Hepatocyte (in vitro differentiated cells): Measurements from ENCODE around the gene NCOA3. TPM values are rescaled to one million over a fixed set of nuclear protein-coding genes. Genes with fewer than 3 reads are reported as not detected.
"Not testable (repeated sequence)": the region's sequence is repeated elsewhere in the genome, so short reads cannot be mapped to it uniquely, and the experiment has no call there.

ENCODE experiments used
- DNase-seq: peaks from one replicate; pipeline ENCODE4 v3.0.0-alpha.2; 2016; ENCODE audit warnings: low spot score
- H2AFZ ChIP-seq: fragments of 200-600 bp; sonication (generic); 2 replicates; pipeline ENCODE4 v1.6.0; 2016; ENCODE audit warnings: antibody characterized with exemption, mild to moderate bottlenecking
- H3K27ac ChIP-seq: fragments of 200-600 bp; sonication (generic); 2 replicates; pipeline ENCODE4 v1.5.1; 2016; ENCODE audit warnings: mild to moderate bottlenecking
- H3K27me3 ChIP-seq: fragments of 200-600 bp; sonication (generic); 2 replicates; pipeline ENCODE4 v1.6.1; 2016
- H3K36me3 ChIP-seq: fragments of 200-600 bp; sonication (generic); replicated peaks from 2 replicates; pipeline ENCODE4 v1.5.1; 2016; ENCODE audit warnings: low read depth; ENCODE audit not compliant: insufficient read depth
- H3K4me1 ChIP-seq: fragments of 200-600 bp; sonication (generic); 2 replicates; pipeline ENCODE4 v1.5.1; 2016; ENCODE audit warnings: mild to moderate bottlenecking, moderate library complexity; ENCODE audit not compliant: insufficient read depth
- H3K4me2 ChIP-seq: fragments of 200-600 bp; sonication (generic); 2 replicates; pipeline ENCODE4 v1.6.0; 2016
- H3K4me3 ChIP-seq: fragments of 200-600 bp; sonication (generic); 2 replicates; pipeline ENCODE4 v1.5.1; 2016; ENCODE audit warnings: mild to moderate bottlenecking
- H3K79me2 ChIP-seq: fragments of 200-600 bp; sonication (generic); 2 replicates; pipeline ENCODE4 v1.6.0; 2017; ENCODE audit warnings: mild to moderate bottlenecking
- H3K9me2 ChIP-seq: fragments of 200-600 bp; sonication (generic); replicated peaks from 2 replicates; pipeline ENCODE4 v1.6.0; 2017; ENCODE audit warnings: mild to moderate bottlenecking; ENCODE audit not compliant: insufficient read depth
- H3K9me3 ChIP-seq: fragments of 200-600 bp; sonication (generic); 2 replicates; pipeline ENCODE4 v1.5.1; 2016; ENCODE audit warnings: low read depth, mild to moderate bottlenecking
- H4K20me1 ChIP-seq: fragments of 200-600 bp; sonication (generic); 2 replicates; pipeline ENCODE4 v1.6.0; 2016; ENCODE audit warnings: mild to moderate bottlenecking; ENCODE audit not compliant: insufficient read depth, poor library complexity, severe bottlenecking
- CTCF ChIP-seq: fragments of 200-600 bp; sonication (generic); IDR thresholded peaks from 2 replicates; pipeline ENCODE4 v1.5.1; 2016; ENCODE audit warnings: antibody characterized with exemption, mild to moderate bottlenecking; ENCODE audit not compliant: poor library complexity
- EZH2 ChIP-seq: fragments of 200-600 bp; sonication (generic); IDR thresholded peaks from 2 replicates; pipeline ENCODE4 v1.6.1; 2016; ENCODE audit warnings: antibody characterized with exemption, mild to moderate bottlenecking, borderline replicate concordance
- EZH2phosphoT487 ChIP-seq: fragments of 200-600 bp; sonication (generic); IDR thresholded peaks from one replicate; pipeline ENCODE4 v1.6.1; 2018; ENCODE audit warnings: antibody characterized with exemption, mild to moderate bottlenecking, low read depth, moderate library complexity; ENCODE audit not compliant: unreplicated experiment, severe bottlenecking
- WGBS: methylation state at CpG from one replicate; pipeline ENCODE4 v1.1.6; 2016; ENCODE audit warnings: low lambda C conversion rate; ENCODE audit errors: missing lambda C conversion rate; 5-methylcytosine and 5-hydroxymethylcytosine counted together
- polyA plus RNA-seq: library from polyadenylated mRNA; unstranded; fragments of >200 nt; fragmentation: Nextera tagmentation; extraction: Ambion mirVana; gene quantifications from 2 replicates; pipeline ENCODE4 v1.2.1, GENCODE V29; 2016
- total RNA-seq: library from RNA; depleted of rRNA; stranded (reverse); fragments of >200 nt; gene quantifications from 2 replicates; pipeline ENCODE4 v1.2.3, GENCODE V29; 2014

The NCOA3 gene
- total and polyA plus RNA-seq, 2 experiments from 2014 or later, result 12.7 to 28.6 TPM

- peak overlapping the region; percentile 0 for H3K4me2 ChIP-seq
- DNase-seq, result no peak
- H4K20me1 ChIP-seq, result peaks cover 64% of the 10 kb centered on the region
- H3K27ac ChIP-seq, result no peak overlapping the region
- WGBS, result 45% methylated on average over 2 of the region's 2 CpGs
- H3K27me3 ChIP-seq, result no peaks in the 10 kb centered on the region
- no peak overlapping the region for H3K4me3 ChIP-seq
- TF ChIP-seq EZH2phosphoT487, result no peak
- no peak for TF ChIP-seq EZH2
- TF ChIP-seq CTCF, result no peak
- no peak overlapping the region for H2AFZ ChIP-seq
- H3K79me2 ChIP-seq, result peaks cover 93% of the 10 kb centered on the region
- no peaks in the 10 kb centered on the region for H3K9me2 ChIP-seq
- H3K36me3 ChIP-seq, result no peaks in the 10 kb centered on the region
- H3K4me1 ChIP-seq, result peaks cover 11% of the 10 kb centered on the region
- no peaks in the 10 kb centered on the region for H3K9me3 ChIP-seq
Observed at GRCh38 chr20:47506850-47507249, 5.2 kb downstream of the NCOA3 start.

- not testable (repeated sequence) for H3K27me3 ChIP-seq, H3K4me2 ChIP-seq, H2AFZ ChIP-seq, DNase-seq, H3K27ac ChIP-seq, H3K4me3 ChIP-seq, H3K9me3 ChIP-seq, H3K36me3 ChIP-seq, H3K9me2 ChIP-seq
- WGBS, result 98% methylated on average over 9 of the region's 9 CpGs
- H3K4me1 ChIP-seq, result peaks cover 11% of the 10 kb centered on the region
- peaks cover 65% of the 10 kb centered on the region for H4K20me1 ChIP-seq
- H3K79me2 ChIP-seq, result peaks cover 96% of the 10 kb centered on the region
Observed at GRCh38 chr20:47507275-47507981, 5.7 kb downstream of the NCOA3 start.

GRCh38 chr20:47508278-47508677 lies 6.6 kb downstream of the NCOA3 start:
- H3K4me3 ChIP-seq, result no peak overlapping the region
- H3K9me3 ChIP-seq, result no peaks in the 10 kb centered on the region
- no peak overlapping the region for H3K27ac ChIP-seq
- TF ChIP-seq EZH2, result no peak
- no peak for TF ChIP-seq EZH2phosphoT487
- no peak for TF ChIP-seq CTCF
- H3K79me2 ChIP-seq, result peaks cover 96% of the 10 kb centered on the region
- no peak for DNase-seq
- peaks cover 70% of the 10 kb centered on the region for H4K20me1 ChIP-seq
- H3K9me2 ChIP-seq, result no peaks in the 10 kb centered on the region
- peaks cover 10% of the 10 kb centered on the region for H3K4me1 ChIP-seq
- H3K36me3 ChIP-seq, result no peaks in the 10 kb centered on the region
- no peak overlapping the region for H3K4me2 ChIP-seq
- H3K27me3 ChIP-seq, result no peaks in the 10 kb centered on the region
- H2AFZ ChIP-seq, result no peak overlapping the region

GRCh38 chr20:47509104-47509661 lies 7.5 kb downstream of the NCOA3 start:
- no peak overlapping the region for H3K27ac ChIP-seq
- H3K9me2 ChIP-seq, result no peaks in the 10 kb centered on the region
- H3K4me1 ChIP-seq, result peaks cover under 1% of the 10 kb centered on the region
- H3K4me2 ChIP-seq, result no peak overlapping the region
- H3K9me3 ChIP-seq, result no peaks in the 10 kb centered on the region
- WGBS, result 91% methylated on average over 6 of the region's 6 CpGs
- peaks cover 64% of the 10 kb centered on the region for H4K20me1 ChIP-seq
- DNase-seq, result no peak
- peaks cover 95% of the 10 kb centered on the region for H3K79me2 ChIP-seq
- H3K27me3 ChIP-seq, result no peaks in the 10 kb centered on the region
- no peak overlapping the region for H2AFZ ChIP-seq
- no peak overlapping the region for H3K4me3 ChIP-seq
- no peak for TF ChIP-seq EZH2
- no peak for TF ChIP-seq CTCF
- TF ChIP-seq EZH2phosphoT487, result no peak
- no peaks in the 10 kb centered on the region for H3K36me3 ChIP-seq
